Activated gamma-delta T cell (primary cell): ENCODE measurements around the gene BTN3A1.
"Not testable (repeated sequence)": the region's sequence is repeated elsewhere in the genome, so short reads cannot be mapped to it uniquely, and the experiment has no call there.

Experiments
- DNase-seq: peaks from one replicate; lab custom pipeline; 2025; lab: John Stamatoyannopoulos, UW

BTN3A1 gene

GRCh38 chr6:26414281-26414680, 12.2 kb downstream of the BTN3A1 start:
- no peak for DNase-seq

DNA sequence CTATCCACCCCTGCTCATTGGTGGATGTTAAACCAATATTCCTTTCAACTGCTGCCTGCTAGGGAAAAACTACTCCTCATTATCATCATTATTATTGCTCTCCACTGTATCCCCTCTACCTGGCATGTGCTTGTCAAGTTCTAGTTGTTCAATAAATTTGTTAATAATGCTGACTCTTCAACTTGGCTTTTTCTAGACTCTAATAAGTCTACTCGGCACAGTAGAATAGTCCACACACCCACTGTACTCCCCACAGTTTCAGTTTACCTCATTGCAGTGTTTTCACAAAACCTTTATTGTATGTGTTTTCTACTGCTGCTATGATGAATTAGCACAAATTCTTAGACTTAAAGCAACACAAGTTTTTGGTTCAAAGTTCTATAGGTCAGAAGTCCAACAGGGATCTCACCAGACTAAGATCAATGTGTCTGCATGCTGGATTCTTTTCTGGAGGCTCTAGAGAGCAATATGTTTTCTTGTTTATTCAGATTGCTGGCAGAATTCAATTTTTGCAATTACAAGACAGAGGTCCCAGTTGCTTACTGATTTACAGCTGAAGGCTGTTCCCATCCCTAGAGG, 13.1 kb downstream of the BTN3A1 start:
- no peak for DNase-seq

DNA sequence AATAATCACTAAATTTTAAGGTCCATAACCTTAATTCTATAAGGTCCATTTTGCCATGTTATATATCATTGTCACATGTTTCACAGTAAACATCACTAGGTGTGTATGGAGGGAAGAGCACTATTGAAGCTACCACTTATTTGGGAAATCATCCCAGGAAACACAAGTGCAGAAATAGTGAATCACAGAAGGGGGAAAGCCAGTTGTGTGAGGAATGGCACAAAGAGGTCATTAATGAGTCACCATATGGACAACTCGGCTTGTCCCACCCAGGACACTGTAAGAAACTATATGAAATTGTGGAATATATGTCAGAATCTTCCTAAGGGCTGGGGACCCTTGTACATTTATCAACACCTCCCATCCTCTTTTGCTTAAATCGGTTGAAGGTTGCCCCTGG, 13.7 kb downstream of the BTN3A1 start:
- no peak for DNase-seq

GRCh38 chr6:26416288-26416687, 14.2 kb downstream of the BTN3A1 start:
- no peak for DNase-seq

DNA sequence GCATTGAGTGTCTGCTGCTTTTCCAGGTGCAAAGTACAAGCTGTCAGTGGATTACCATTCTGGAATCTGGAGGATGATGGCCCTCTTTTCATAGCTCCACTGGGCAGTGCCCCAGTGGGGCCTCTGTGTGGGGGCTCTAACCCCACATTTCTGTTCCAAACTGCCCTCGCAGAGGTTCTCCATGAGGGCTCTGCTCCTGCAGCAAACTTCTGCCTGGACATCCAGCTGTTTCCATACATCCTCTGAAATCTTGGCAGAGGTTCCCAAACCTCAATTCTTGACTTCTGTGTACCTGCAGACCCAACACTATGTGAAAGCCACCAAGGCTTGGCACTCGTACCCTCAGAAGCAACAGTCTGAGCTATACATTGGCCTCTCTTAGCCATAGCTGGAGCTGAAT, 16.0 kb downstream of the BTN3A1 start:
- DNase-seq, result not testable (repeated sequence)

GRCh38 chr6:26418795-26419194, 16.7 kb downstream of the BTN3A1 start:
- DNase-seq, result not testable (repeated sequence)

DNA sequence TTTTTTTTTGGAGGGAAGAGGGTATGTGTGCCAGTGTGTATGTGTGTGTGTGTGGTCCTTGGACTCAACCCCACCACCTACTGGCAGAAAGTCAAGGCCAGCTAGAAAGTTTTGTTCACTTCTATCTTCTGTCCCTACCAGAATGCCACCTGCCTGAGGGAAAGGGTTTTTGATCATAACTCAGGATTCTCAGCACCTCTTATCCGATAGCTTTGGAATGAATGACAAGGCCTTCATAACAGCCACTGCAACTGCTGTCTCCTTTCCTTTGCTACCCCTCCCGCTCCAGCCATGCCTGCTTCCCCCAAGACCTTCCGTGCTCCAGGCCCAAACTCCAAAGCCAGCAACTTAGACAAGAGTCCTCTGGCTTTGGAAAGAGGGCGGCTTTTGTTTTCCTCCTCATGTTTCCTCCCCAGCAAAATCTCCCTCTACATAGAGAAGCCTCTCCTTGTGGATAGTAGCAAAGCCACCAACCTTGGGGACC, 18.7 kb downstream of the BTN3A1 start:
- no peak for DNase-seq

- DNase-seq, result peak; percentile 18
Observed at GRCh38 chr6:26421259-26422144, 19.4 kb downstream of the BTN3A1 start.

DNA sequence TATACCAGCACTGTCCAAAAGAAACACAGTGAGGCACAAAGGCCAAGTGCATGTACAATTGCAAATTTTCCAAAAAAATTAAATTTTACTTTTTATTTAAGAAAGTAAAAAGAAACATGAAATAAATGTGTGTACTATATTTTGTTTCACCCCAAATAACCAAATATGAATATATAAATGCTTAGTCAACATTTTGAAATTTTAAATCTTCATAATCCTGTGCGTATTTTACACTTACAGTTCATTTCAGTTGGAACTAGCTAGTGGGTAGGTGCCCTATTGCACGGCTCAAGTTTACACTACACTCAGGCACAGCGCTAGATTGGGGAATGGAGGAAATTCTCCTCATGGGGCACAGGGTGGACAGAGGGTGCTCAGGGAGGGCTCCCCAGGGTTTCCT, 20.3 kb downstream of the BTN3A1 start:
- DNase-seq, result no peak

DNA sequence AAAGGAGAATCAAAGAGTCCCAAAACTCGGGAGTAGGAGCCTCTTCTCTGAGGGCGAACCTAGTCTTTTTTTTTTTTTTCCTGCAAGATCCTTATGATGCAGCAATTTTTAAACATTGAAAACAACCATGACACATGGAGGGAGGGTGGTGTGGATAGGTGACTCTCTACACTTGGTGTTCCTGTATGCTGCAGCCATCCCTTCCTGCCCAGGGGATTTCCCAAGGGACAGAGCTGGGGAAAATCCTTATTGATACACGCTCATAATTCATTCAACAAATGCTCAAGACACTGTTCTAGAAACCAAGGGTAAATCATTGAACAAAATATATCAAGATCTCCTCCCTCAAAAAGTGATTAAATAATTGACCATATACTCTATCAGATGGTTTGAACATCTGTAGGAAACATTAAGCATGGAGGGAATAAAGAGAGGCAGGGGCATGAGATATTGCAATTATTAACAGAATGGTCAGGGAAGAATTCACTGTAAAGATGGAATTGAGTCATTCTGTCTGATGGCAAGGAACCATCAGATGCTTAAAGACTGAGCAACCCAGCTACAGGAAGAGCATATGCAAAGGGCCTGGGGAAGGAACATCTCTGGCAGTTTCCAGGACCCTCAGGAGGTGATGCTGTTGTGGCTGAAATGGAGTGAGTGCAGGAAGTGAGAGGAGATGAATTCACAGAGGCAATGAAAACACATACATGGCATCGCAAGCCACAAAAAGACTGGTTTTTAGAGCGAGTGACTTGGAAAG, 24.8 kb downstream of the BTN3A1 start:
- DNase-seq, result no peak

DNA sequence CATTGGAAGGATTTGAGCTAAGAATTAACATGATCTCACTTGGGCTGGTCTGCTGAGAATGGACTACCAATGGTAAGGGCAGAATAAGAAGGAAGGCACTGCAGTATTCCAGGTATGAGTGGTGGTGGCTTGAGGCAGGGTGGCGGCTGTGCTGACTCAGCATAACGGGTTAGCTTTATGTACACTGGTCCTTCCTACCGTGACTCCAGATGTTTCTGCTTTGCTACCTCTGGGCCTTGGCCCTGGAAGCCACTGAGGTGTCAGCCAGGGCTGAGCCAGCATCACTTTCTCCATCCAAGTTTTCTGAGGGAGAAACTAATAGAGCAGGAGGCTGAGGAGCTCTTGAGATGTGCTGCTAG, 25.4 kb downstream of the BTN3A1 start:
- DNase-seq, result no peak

- no peak for DNase-seq
Observed at GRCh38 chr6:26428206-26428605, 26.1 kb downstream of the BTN3A1 start.

GRCh38 chr6:26430787-26431186, 28.7 kb downstream of the BTN3A1 start:
- DNase-seq, result no peak

GRCh38 chr6:26431258-26432172, 29.4 kb downstream of the BTN3A1 start:
- DNase-seq, result no peak

DNA sequence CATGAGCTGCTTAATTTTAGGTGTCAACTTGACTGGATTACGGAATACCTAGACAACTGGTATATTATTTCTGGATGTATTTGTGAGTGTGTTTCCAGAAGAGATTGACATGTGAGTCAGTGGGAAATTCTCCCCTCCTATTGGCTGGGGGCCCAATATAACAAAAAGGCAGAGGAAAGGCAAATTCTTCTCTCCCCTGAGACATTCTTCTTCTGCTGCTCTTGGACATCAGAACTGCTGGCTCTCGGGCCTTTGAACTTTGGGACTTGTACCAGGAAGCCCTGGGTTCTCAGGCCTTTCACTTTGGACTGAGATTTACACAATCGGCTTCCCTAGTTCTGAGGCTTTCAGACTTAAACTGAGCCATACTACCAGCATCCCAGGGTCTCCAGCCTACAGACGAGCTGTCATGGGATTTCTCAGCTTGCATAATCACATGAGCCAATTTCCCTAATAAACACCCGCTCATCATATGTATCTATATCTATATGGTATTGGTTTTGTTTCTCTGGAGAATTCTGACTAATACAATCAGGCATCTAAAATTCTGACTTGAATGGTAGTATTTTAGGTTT, 30.6 kb downstream of the BTN3A1 start:
- no peak for DNase-seq

- not testable (repeated sequence) for DNase-seq
Observed at GRCh38 chr6:26433680-26434079, 31.6 kb downstream of the BTN3A1 start.

GRCh38 chr6:26436018-26436417, 33.9 kb downstream of the BTN3A1 start:
- DNase-seq, result no peak

GRCh38 chr6:26437550-26437949, 35.5 kb downstream of the BTN3A1 start:
- DNase-seq, result no peak

- no peak for DNase-seq
Observed at GRCh38 chr6:26438000-26438399, 35.9 kb downstream of the BTN3A1 start.

DNA sequence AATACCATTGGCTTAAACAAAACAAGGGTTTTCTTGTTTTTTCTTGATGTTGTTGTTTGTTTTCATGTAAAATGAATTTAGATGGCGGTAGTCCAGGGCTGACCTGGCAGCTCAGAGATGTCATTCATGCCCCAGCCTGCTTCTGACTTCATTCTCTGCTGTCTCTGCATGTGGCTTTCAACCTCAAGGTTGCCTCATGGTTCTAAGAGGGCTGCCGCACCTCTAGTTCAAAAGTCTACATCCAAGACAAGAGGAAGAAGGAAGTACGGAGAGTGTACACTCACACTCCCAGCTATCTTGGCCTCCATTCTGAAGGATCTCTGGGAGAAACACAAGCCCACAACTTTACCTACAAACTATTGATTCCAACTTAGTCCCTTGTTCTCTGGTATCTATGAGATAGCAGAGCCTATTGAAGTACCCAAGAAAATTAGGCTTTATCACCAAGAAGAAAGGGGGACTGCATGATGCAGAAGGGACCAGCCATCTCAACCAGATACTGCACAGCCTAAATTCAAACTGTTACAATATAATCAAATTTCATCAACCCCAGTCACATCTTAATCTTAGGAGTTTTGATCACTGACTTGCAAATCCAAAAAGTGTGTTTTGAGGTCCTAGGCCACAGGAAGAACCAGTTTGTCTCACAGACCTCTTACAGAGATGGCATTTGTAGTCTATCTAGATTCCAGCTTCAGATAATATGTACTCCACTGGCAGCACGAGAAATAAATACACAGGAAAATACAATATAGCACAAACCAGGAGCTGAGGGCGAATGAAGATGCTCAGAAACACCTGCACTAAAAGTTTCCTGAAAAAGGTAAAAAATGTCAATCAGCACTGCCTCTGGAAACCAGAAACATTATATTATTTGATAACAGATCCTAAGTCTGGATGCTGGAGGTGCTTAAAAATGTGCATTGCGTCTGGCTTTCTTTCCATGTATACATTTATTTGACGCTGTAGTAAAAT, 37.4 kb downstream of the BTN3A1 start:
- DNase-seq, result no peak
